Measurements from ENCODE around the gene SRGAP1. TPM values are rescaled to one million over a fixed set of nuclear protein-coding genes. Genes with fewer than 3 reads are reported as not detected.

The SRGAP1 gene
- total RNA-seq, 1 donor from 2014 or later: 3.0 TPM

GRCh38 chr12:63916561-63917476, 72.3 kb downstream of the SRGAP1 start:
- H3K4me1 ChIP-seq: no peaks in the 10 kb centered on the region
- H3K9me3 ChIP-seq (ENCODE audit: low read depth): no peaks in the 10 kb centered on the region
- no peak overlapping the region for H3K4me2 ChIP-seq
- no peak for DNase-seq (ENCODE audit: low spot score)
- H3K27ac ChIP-seq: no peak overlapping the region
- Mint-ChIP-seq H3K4me3 (peak overlapping the region; percentile 33), H3K27me3 (ENCODE audit: insufficient read depth, low read depth) (no peaks in the 10 kb centered on the region), H3K27ac (peak overlapping the region; percentile 99), H3K36me3 (peaks cover 10% of the 10 kb centered on the region), H3K4me1 (peaks cover 55% of the 10 kb centered on the region), H3K9me3 (peaks cover 5% of the 10 kb centered on the region)
- no peak overlapping the region for H2AFZ ChIP-seq (replicated peaks)
- H3K36me3 ChIP-seq: no peaks in the 10 kb centered on the region
- H3F3A ChIP-seq (ENCODE audit: low read depth): no peaks in the 10 kb centered on the region
- no peaks in the 10 kb centered on the region for H3K27me3 ChIP-seq
- TF ChIP-seq CTCF (IDR thresholded peaks at IDR 0.05): no peak
- TF ChIP-seq EZH2phosphoT487 (IDR thresholded peaks at IDR 0.05): no peak
- no peak for TF ChIP-seq EZH2 (IDR thresholded peaks at IDR 0.05)
- no peak overlapping the region for H3K9ac ChIP-seq
- H3K79me2 ChIP-seq (ENCODE audit: low read depth): no peaks in the 10 kb centered on the region
- no peaks in the 10 kb centered on the region for H4K20me1 ChIP-seq (ENCODE audit: low read depth)
- H3K4me3 ChIP-seq: no peak overlapping the region

GRCh38 chr12:63917477-63917862, 73.0 kb downstream of the SRGAP1 start:
- H3K79me2 ChIP-seq (ENCODE audit: low read depth): no peaks in the 10 kb centered on the region
- Mint-ChIP-seq H3K27ac (peak overlapping the region; percentile 99), H3K27me3 (ENCODE audit: insufficient read depth, low read depth) (no peaks in the 10 kb centered on the region), H3K9me3 (peaks cover 5% of the 10 kb centered on the region), H3K4me1 (peaks cover 55% of the 10 kb centered on the region), H3K4me3 (no peak overlapping the region), H3K36me3 (peaks cover 11% of the 10 kb centered on the region)
- no peak overlapping the region for H3K9ac ChIP-seq
- no peak for DNase-seq (ENCODE audit: low spot score)
- H3K9me3 ChIP-seq (ENCODE audit: low read depth): no peaks in the 10 kb centered on the region
- H3K27me3 ChIP-seq: no peaks in the 10 kb centered on the region
- H3K4me2 ChIP-seq: no peak overlapping the region
- no peaks in the 10 kb centered on the region for H3K36me3 ChIP-seq
- no peak overlapping the region for H2AFZ ChIP-seq (replicated peaks)
- H3K4me3 ChIP-seq: no peak overlapping the region
- H3K27ac ChIP-seq: no peak overlapping the region
- no peak for TF ChIP-seq EZH2 (IDR thresholded peaks at IDR 0.05)
- no peak for TF ChIP-seq EZH2phosphoT487 (IDR thresholded peaks at IDR 0.05)
- TF ChIP-seq CTCF (IDR thresholded peaks at IDR 0.05): no peak
- no peaks in the 10 kb centered on the region for H3K4me1 ChIP-seq
- no peaks in the 10 kb centered on the region for H4K20me1 ChIP-seq (ENCODE audit: low read depth)
- H3F3A ChIP-seq (ENCODE audit: low read depth): no peaks in the 10 kb centered on the region

- Mint-ChIP-seq H3K9me3 (peaks cover 5% of the 10 kb centered on the region), H3K27ac (peak overlapping the region; percentile 99), H3K4me3 (no peak overlapping the region), H3K4me1 (peaks cover 52% of the 10 kb centered on the region), H3K27me3 (ENCODE audit: insufficient read depth, low read depth) (no peaks in the 10 kb centered on the region), H3K36me3 (peaks cover 11% of the 10 kb centered on the region)
- Histone ChIP-seq H3K27ac (no peak overlapping the region), H3K4me2 (no peak overlapping the region), H4K20me1 (ENCODE audit: low read depth) (no peaks in the 10 kb centered on the region), H3K9me3 (ENCODE audit: low read depth) (no peaks in the 10 kb centered on the region), H3K27me3 (no peaks in the 10 kb centered on the region), H3K4me3 (no peak overlapping the region), H3K36me3 (no peaks in the 10 kb centered on the region), H3K9ac (no peak overlapping the region), H3K79me2 (ENCODE audit: low read depth) (no peaks in the 10 kb centered on the region), H2AFZ (replicated peaks) (no peak overlapping the region), H3F3A (ENCODE audit: low read depth) (no peaks in the 10 kb centered on the region), H3K4me1 (no peaks in the 10 kb centered on the region)
- no peak for DNase-seq (ENCODE audit: low spot score)
- TF ChIP-seq CTCF (IDR thresholded peaks at IDR 0.05) (no peak), EZH2phosphoT487 (IDR thresholded peaks at IDR 0.05) (no peak)
Observed at GRCh38 chr12:63917864-63918799, 73.6 kb downstream of the SRGAP1 start.
